HUES48 (cell line): ENCODE measurements around the gene DLST.

Experiments used
- H3K27ac ChIP-seq: one replicate; pipeline ENCODE4 v1.7.0; 2013; ENCODE audit warnings: low read depth, low read length, inconsistent platforms
- H3K27me3 ChIP-seq: 2 replicates; pipeline ENCODE4 v1.6.1; 2013; ENCODE audit warnings: mild to moderate bottlenecking, low read length; ENCODE audit not compliant: control insufficient read depth, insufficient read depth
- H3K36me3 ChIP-seq: 2 replicates; pipeline ENCODE4 v1.6.1; 2013; ENCODE audit warnings: low read length; ENCODE audit not compliant: control insufficient read depth, insufficient read depth
- H3K4me1 ChIP-seq: 2 replicates; pipeline ENCODE4 v1.6.1; 2013; ENCODE audit warnings: mild to moderate bottlenecking, low read length; ENCODE audit not compliant: control insufficient read depth, insufficient read depth
- H3K4me3 ChIP-seq: 2 replicates; pipeline ENCODE4 v1.5.1; 2013; ENCODE audit warnings: mild to moderate bottlenecking, low read depth, low read length
- H3K9ac ChIP-seq: 2 replicates; pipeline ENCODE4 v1.6.1; 2013; ENCODE audit warnings: mild to moderate bottlenecking, low read depth, low read length, moderate library complexity
- H3K9me3 ChIP-seq: 2 replicates; pipeline ENCODE4 v1.6.1; 2013; ENCODE audit warnings: low read length; ENCODE audit not compliant: control insufficient read depth, insufficient read depth

DLST gene

GRCh38 chr14:74861734-74862090 is 20.0 kb upstream of the DLST start:
- Histone ChIP-seq H3K4me1 (no peaks in the 10 kb centered on the region), H3K27me3 (no peaks in the 10 kb centered on the region), H3K9ac (no peak overlapping the region), H3K9me3 (no peaks in the 10 kb centered on the region), H3K36me3 (no peaks in the 10 kb centered on the region), H3K4me3 (no peak overlapping the region), H3K27ac (no peak overlapping the region)

GRCh38 chr14:74863274-74863673 is 18.4 kb upstream of the DLST start:
- H3K4me3 ChIP-seq = no peak overlapping the region
- no peaks in the 10 kb centered on the region for H3K27me3 ChIP-seq
- no peaks in the 10 kb centered on the region for H3K4me1 ChIP-seq
- H3K36me3 ChIP-seq = no peaks in the 10 kb centered on the region
- no peaks in the 10 kb centered on the region for H3K9me3 ChIP-seq
- no peak overlapping the region for H3K27ac ChIP-seq
- H3K9ac ChIP-seq = no peak overlapping the region

GRCh38 chr14:74864198-74864597 is 17.5 kb upstream of the DLST start:
- Histone ChIP-seq H3K36me3 (no peaks in the 10 kb centered on the region), H3K4me1 (no peaks in the 10 kb centered on the region), H3K27ac (no peak overlapping the region), H3K9ac (no peak overlapping the region), H3K9me3 (no peaks in the 10 kb centered on the region), H3K4me3 (no peak overlapping the region), H3K27me3 (no peaks in the 10 kb centered on the region)

GRCh38 chr14:74865156-74865555 is 16.6 kb upstream of the DLST start:
- Histone ChIP-seq H3K36me3 (no peaks in the 10 kb centered on the region), H3K27me3 (no peaks in the 10 kb centered on the region), H3K27ac (no peak overlapping the region)

GRCh38 chr14:74866708-74867389 is 14.9 kb upstream of the DLST start:
- Histone ChIP-seq H3K9ac (no peak overlapping the region), H3K4me1 (no peaks in the 10 kb centered on the region), H3K9me3 (no peaks in the 10 kb centered on the region), H3K4me3 (no peak overlapping the region), H3K27ac (no peak overlapping the region), H3K27me3 (no peaks in the 10 kb centered on the region), H3K36me3 (no peaks in the 10 kb centered on the region)

More at GRCh38 chr14:74865156-74865555, 16.6 kb upstream of the DLST start:
- Histone ChIP-seq H3K4me1 (no peaks in the 10 kb centered on the region), H3K9ac (no peak overlapping the region), H3K9me3 (no peaks in the 10 kb centered on the region), H3K4me3 (no peak overlapping the region)

- H3K27ac ChIP-seq = no peak overlapping the region
- H3K4me3 ChIP-seq = no peak overlapping the region
- H3K4me1 ChIP-seq = no peaks in the 10 kb centered on the region
- H3K9me3 ChIP-seq = no peaks in the 10 kb centered on the region
- no peak overlapping the region for H3K9ac ChIP-seq
- no peaks in the 10 kb centered on the region for H3K27me3 ChIP-seq
- H3K36me3 ChIP-seq = no peaks in the 10 kb centered on the region
These were observed 14.0 kb upstream of the DLST start for GRCh38 chr14:74867673-74868072.

- no peaks in the 10 kb centered on the region for H3K9me3 ChIP-seq
- no peak overlapping the region for H3K27ac ChIP-seq
- H3K36me3 ChIP-seq = no peaks in the 10 kb centered on the region
These were observed 13.0 kb upstream of the DLST start for GRCh38 chr14:74868739-74869138.

GRCh38 chr14:74871819-74872218 is 9.9 kb upstream of the DLST start:
- no peaks in the 10 kb centered on the region for H3K9me3 ChIP-seq
- H3K4me3 ChIP-seq = no peak overlapping the region
- H3K27ac ChIP-seq = no peak overlapping the region
- peaks cover 6% of the 10 kb centered on the region for H3K4me1 ChIP-seq
- no peaks in the 10 kb centered on the region for H3K36me3 ChIP-seq
- no peaks in the 10 kb centered on the region for H3K27me3 ChIP-seq
- no peak overlapping the region for H3K9ac ChIP-seq

More at GRCh38 chr14:74868739-74869138, 13.0 kb upstream of the DLST start:
- Histone ChIP-seq H3K4me1 (no peaks in the 10 kb centered on the region), H3K9ac (no peak overlapping the region), H3K4me3 (no peak overlapping the region), H3K27me3 (no peaks in the 10 kb centered on the region)

- no peak overlapping the region for H3K9ac ChIP-seq
These were observed 6.5 kb upstream of the DLST start for GRCh38 chr14:74875204-74875603.

GRCh38 chr14:74875941-74876913 is 5.5 kb upstream of the DLST start, which contains the start of gene PROX2:
PROX2 (minus strand) TSS chr14:74876145; CDS start chr14:74863834, 12,311 bp downstream.
- no peaks in the 10 kb centered on the region for H3K27me3 ChIP-seq
- no peaks in the 10 kb centered on the region for H3K36me3 ChIP-seq
- no peaks in the 10 kb centered on the region for H3K9me3 ChIP-seq
- H3K9ac ChIP-seq = no peak within 1 kb of the TSS
- H3K4me3 ChIP-seq = no peak within 1 kb of the TSS
- no peak within 1 kb of the TSS for H3K27ac ChIP-seq
- H3K4me1 ChIP-seq = peaks cover 12% of the 10 kb centered on the region

More at GRCh38 chr14:74875204-74875603, 6.5 kb upstream of the DLST start:
- H3K36me3 ChIP-seq = no peaks in the 10 kb centered on the region
- peaks cover 6% of the 10 kb centered on the region for H3K4me1 ChIP-seq
- no peaks in the 10 kb centered on the region for H3K27me3 ChIP-seq
- no peaks in the 10 kb centered on the region for H3K9me3 ChIP-seq
- no peak overlapping the region for H3K27ac ChIP-seq
- no peak overlapping the region for H3K4me3 ChIP-seq
